ENCODE data around the gene ZCCHC10. TPM values are rescaled to one million over a fixed set of nuclear protein-coding genes. Genes with fewer than 3 reads are reported as not detected.

Gene ZCCHC10
- total RNA-seq, 2 donors from 2014 or later = 24.2 to 31.9 TPM

- Histone ChIP-seq H3K36me3 (no peaks in the 10 kb centered on the region), H3K9me3 (no peaks in the 10 kb centered on the region), H3K27me3 (no peaks in the 10 kb centered on the region), H3K9ac (ENCODE audit: low read depth in 2 of 2, low read length in 2 of 2) (peak overlapping the region in 1 of 2 donors; percentile 96), H3K4me1 (peaks cover 7% of the 10 kb centered on the region), H3K4me3 (peak overlapping the region; percentile 76), H3K27ac (no peak overlapping the region)
- no peak for DNase-seq
- TF ChIP-seq CTCF (IDR thresholded peaks at IDR 0.05) = no peak
- intact Hi-C loops (cut with DNase I) = loop anchor here (5.0 kb wide), 1 partner anchor 91 kb away; the partner anchor contains the start of gene AFF4
Observed at GRCh38 chr5:133053448-133053847, 27.1 kb upstream of the ZCCHC10 start.

- H3K27me3 ChIP-seq = no peaks in the 10 kb centered on the region
- peak overlapping the region; percentile 99 for H3K27ac ChIP-seq
- no peak for TF ChIP-seq CTCF (IDR thresholded peaks at IDR 0.05)
- H3K4me3 ChIP-seq = peak overlapping the region; percentile 76
- intact Hi-C loops (cut with DNase I) = loop anchor here (5.0 kb wide), 1 partner anchor 90 kb away; the partner anchor contains the start of gene AFF4
- DNase-seq = peak; percentile 82
- no peaks in the 10 kb centered on the region for H3K36me3 ChIP-seq
- no peaks in the 10 kb centered on the region for H3K9me3 ChIP-seq
- peak overlapping the region; percentile 94 to 96 for H3K9ac ChIP-seq (ENCODE audit: low read depth in 2 of 2, low read length in 2 of 2)
- peaks cover 7% of the 10 kb centered on the region for H3K4me1 ChIP-seq
Observed at GRCh38 chr5:133052317-133053175, 26.2 kb upstream of the ZCCHC10 start.

DNA sequence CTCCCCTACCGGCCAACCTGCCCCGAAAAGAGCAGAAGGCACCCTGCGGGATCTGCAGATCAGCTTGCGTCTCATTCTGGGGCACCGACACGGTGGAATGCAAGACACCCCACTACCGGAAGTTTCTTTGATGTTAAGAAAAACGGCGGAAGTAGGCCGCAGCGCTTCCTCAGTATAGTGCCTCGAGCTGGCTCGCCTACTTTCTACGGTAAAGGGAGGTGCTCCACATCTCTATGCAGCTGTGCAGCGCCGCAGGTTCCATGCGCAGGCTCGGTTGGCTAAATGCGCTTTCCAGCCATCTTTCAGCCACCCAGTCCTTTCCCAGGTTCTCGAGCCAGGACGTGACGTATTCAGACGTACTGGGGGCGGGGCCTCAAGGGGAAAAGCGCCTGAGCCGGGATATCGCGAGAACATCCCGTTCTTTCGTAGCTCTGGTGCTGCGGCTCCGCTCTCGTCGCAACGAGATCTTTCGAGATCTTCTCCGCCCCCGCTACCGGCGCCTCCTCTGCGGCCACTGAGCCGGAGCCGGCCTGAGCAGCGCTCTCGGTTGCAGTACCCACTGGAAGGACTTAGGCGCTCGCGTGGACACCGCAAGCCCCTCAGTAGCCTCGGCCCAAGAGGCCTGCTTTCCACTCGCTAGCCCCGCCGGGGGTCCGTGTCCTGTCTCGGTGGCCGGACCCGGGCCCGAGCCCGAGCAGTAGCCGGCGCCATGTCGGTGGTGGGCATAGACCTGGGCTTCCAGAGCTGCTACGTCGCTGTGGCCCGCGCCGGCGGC, 25.4 kb upstream of the ZCCHC10 start, which contains the start of gene HSPA4:
Gene HSPA4, plus strand, starts transcription at position 472 of the 775 bp plus-strand sequence. Its CDS starts 238 bp downstream, at position 710.
- Histone ChIP-seq H3K9ac (ENCODE audit: low read depth in 2 of 2, low read length in 2 of 2) (peak within 1 kb of the TSS; percentile 94 to 96), H3K36me3 (no peaks in the 10 kb centered on the region), H3K9me3 (no peaks in the 10 kb centered on the region), H3K4me3 (peak within 1 kb of the TSS; percentile 76), H3K4me1 (no peaks in the 10 kb centered on the region), H3K27me3 (no peaks in the 10 kb centered on the region), H3K27ac (peak within 1 kb of the TSS; percentile 99)
- peak; percentile 100 for DNase-seq
- TF ChIP-seq CTCF (IDR thresholded peaks at IDR 0.05) = no peak
- intact Hi-C loops (cut with DNase I) = loop anchor here (5.0 kb wide), 1 partner anchor 89 kb away; the partner anchor contains the start of gene AFF4

DNA sequence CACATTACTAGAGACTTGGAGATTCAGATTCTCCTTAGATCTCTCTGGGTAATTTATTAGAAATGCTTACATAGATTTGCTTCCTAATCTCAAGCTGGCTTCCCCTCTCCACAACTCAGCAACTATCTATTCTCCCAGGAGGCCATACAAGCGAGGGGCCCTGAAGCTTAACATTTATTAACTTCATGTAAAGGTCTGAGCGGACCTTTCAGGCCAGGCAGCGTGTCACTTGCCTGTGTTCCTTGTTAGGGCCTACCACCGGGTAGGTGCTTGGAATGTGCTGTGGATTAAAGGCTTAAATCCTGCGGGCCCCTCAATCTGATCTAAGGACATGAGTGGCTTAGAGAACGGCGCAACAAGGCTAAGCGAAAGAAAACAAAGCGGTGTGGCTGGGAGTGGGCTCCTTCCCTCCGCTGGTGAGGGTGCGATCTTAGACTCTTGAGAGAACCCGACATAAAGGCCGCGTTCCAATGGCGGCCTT, 24.8 kb upstream of the ZCCHC10 start:
- no peaks in the 10 kb centered on the region for H3K36me3 ChIP-seq
- DNase-seq = no peak
- H3K27ac ChIP-seq = peak overlapping the region; percentile 99
- no peaks in the 10 kb centered on the region for H3K27me3 ChIP-seq
- TF ChIP-seq CTCF (IDR thresholded peaks at IDR 0.05) = no peak
- peak overlapping the region; percentile 94 to 96 for H3K9ac ChIP-seq (ENCODE audit: low read depth in 2 of 2, low read length in 2 of 2)
- intact Hi-C loops (cut with DNase I) = loop anchor here (5.0 kb wide), 1 partner anchor 89 kb away; the partner anchor contains the start of gene AFF4
- H3K9me3 ChIP-seq = no peaks in the 10 kb centered on the region
- no peaks in the 10 kb centered on the region for H3K4me1 ChIP-seq
- peak overlapping the region; percentile 76 for H3K4me3 ChIP-seq

DNA sequence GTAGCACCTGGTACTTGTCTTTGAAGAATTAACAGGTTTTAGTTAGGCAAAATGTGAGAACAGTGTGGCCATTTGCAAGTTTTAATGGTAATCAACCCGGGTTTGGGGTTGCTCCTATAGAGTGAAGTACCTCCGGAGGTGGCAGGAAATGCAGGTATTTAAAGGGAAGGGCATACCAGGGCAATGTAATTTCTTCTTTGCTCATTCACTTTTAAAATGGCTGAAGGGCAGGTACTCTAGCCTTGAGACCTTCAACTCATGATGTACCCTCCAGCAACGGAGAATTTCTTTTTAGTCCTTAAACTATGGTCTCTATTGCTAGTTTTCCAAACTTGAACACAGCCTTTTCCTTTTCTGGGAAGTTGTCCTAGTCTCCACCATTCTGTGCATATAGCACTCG, 24.2 kb upstream of the ZCCHC10 start:
- Histone ChIP-seq H3K9ac (ENCODE audit: low read depth in 2 of 2, low read length in 2 of 2) (peak overlapping the region in 1 of 2 donors; percentile 96), H3K4me3 (peak overlapping the region; percentile 76), H3K4me1 (no peaks in the 10 kb centered on the region), H3K36me3 (no peaks in the 10 kb centered on the region), H3K27me3 (no peaks in the 10 kb centered on the region), H3K27ac (peak overlapping the region; percentile 99), H3K9me3 (no peaks in the 10 kb centered on the region)
- TF ChIP-seq CTCF (IDR thresholded peaks at IDR 0.05) = no peak
- intact Hi-C loops (cut with DNase I) = loop anchor here (5.0 kb wide), 1 partner anchor 88 kb away; the partner anchor contains the start of gene AFF4
- DNase-seq = no peak

Data from colonic mucosa (tissue), 4 donors.